HG03135 (cell line): Measurements from ENCODE around the gene RASSF7.
"Not testable (repeated sequence)": the region's sequence is repeated elsewhere in the genome, so short reads cannot be mapped to it uniquely, and the experiment has no call there.

Source experiments
- ATAC-seq: cut with Tn5 transposase; IDR thresholded peaks from one replicate; pipeline ENCODE4 v1.9.1; 2021; ENCODE audit warnings: mild to moderate bottlenecking, moderate library complexity; ENCODE audit not compliant: unreplicated experiment

Gene RASSF7

GRCh38 chr11:563812-564578 lies 3.2 kb downstream of the RASSF7 start:
- ATAC-seq = no peak

- no peak for ATAC-seq
These were observed 5.2 kb downstream of the RASSF7 start for GRCh38 chr11:565921-566509.

GRCh38 chr11:567011-567628 lies 6.3 kb downstream of the RASSF7 start:
- no peak for ATAC-seq

- ATAC-seq = no peak
These were observed 7.0 kb downstream of the RASSF7 start for GRCh38 chr11:567629-568292.

GRCh38 chr11:568306-569157 lies 7.8 kb downstream of the RASSF7 start:
- ATAC-seq = peak; percentile 83

- no peak for ATAC-seq
These were observed 8.6 kb downstream of the RASSF7 start for GRCh38 chr11:569158-569885.

- ATAC-seq = no peak
These were observed 11.0 kb downstream of the RASSF7 start for GRCh38 chr11:571802-572185.

GRCh38 chr11:573146-573759 lies 12.5 kb downstream of the RASSF7 start:
- no peak for ATAC-seq

- ATAC-seq = not testable (repeated sequence)
These were observed 13.3 kb downstream of the RASSF7 start for GRCh38 chr11:574031-574570.

- ATAC-seq = no peak
These were observed 14.0 kb downstream of the RASSF7 start for GRCh38 chr11:574632-575312.

- ATAC-seq = peak; percentile 23
These were observed 14.7 kb downstream of the RASSF7 start for GRCh38 chr11:575313-575995.

GRCh38 chr11:575996-576768 lies 15.4 kb downstream of the RASSF7 start, which contains the start of gene PHRF1:
TSS of gene PHRF1 (plus strand) at chr11:576470. CDS start at chr11:581513, 5,043 bp downstream.
- peak; percentile 76 for ATAC-seq

- ATAC-seq = no peak
These were observed 16.2 kb downstream of the RASSF7 start for GRCh38 chr11:576811-577610.

GRCh38 chr11:577611-577894 lies 16.8 kb downstream of the RASSF7 start:
- no peak for ATAC-seq

GRCh38 chr11:578276-579035 lies 17.7 kb downstream of the RASSF7 start:
- ATAC-seq = no peak
